ENCODE data around the gene SLA2.

DNA sequence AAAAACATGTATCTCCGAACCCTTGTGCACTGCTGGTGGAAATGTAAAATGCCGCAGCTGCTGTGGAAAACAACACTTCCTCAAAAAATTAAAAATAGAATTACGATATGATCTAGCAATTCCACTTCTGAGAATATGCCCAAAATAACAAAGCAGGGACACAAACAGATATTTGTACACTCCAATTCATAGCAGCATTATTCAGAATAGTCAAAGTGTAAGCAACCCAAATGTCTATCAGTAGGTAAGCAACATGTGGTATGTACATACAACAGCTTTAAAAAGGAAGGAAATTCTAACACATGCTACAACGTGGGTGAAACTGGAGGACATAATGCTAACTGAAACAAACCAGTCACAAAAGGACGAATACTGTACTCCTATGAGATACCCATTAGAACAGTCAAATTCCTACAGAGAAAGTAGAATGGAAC is 46.1 kb downstream of the SLA2 start:
- TF ChIP-seq EZH2 (IDR thresholded peaks at IDR 0.05): no peak
- no peak for TF ChIP-seq POLR2AphosphoS5 (IDR thresholded peaks at IDR 0.05; ENCODE audit: borderline replicate concordance, low read depth, low read length)
- TF ChIP-seq FOXP2 (optimal IDR thresholded peaks at IDR 0.05; ENCODE audit: control extremely low read depth, extremely low read length, insufficient read depth): no peak
